ENCODE data around the gene BGN.

Gene BGN

GRCh38 chrX:153485396-153486080 lies 9.2 kb upstream of the BGN start:
- DNase-seq, result no peak

DNA sequence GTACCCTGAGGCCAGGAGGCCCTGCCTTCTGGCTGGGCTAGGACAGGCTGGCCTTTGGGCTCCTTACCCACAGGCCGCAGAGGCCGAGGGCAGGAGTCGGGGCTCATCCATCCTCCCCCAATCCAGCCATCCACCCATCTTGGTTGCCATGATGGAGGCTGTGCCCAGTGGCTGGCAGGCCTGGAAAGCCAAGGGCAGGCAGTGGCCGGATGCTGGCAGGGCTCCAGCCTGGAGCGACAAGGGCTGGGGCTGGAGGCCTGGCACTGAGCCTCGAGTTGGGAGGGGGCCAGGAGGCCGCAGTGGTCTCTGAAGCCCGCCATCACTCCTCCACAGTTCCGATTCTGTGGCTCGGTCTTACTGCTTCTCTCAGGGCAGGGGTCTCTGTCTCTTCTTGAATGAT lies 8.6 kb upstream of the BGN start:
- DNase-seq, result no peak

DNA sequence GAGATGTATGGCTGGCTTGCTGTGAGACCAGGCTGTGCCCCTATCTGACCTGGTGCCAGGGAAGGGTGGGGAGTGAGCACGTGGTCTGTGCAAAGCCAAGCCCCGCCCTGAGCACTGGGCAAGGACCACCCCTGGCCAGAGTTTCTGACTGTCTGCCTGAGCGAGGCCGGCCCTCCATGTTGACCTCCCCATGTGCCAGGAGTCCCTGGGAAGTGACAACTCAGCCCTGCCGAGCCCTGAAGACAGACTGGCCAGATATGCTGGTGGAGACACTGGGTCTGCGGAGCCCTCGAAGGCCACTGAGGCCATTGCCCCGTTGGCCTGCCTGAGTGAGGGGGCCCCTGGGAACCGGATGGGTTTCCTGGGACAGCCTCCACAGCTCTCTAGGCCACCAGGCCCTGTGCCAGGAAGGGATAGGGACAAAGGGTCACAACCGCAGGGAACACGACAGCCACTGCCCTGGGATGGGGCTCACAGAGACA lies 7.1 kb upstream of the BGN start:
- no peak for DNase-seq

GRCh38 chrX:153488231-153488914 lies 6.4 kb upstream of the BGN start:
- DNase-seq, result no peak

GRCh38 chrX:153490217-153490930 lies 4.4 kb upstream of the BGN start:
- no peak for DNase-seq

GRCh38 chrX:153491351-153491914 lies 3.3 kb upstream of the BGN start:
- DNase-seq, result no peak

DNA sequence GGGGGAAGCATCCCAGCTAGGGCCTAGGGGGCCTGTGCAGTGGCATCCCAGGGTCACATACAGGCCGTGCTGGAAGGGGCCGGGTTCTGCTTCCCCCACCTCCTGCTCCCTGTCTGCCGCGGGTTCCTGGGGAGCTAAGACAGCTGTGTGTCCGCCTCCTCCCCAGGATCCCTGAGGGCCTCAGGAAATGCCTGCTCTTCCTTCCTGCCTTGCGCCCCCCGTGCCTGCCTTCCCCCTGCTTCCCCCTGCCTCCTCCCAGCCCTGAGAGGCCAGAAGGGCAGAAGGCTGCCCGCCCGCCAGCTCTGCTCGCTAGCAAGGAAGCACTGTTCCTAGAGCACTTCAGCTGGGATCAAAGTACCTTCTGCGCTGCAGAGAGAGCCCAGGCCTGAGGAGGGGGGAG lies 2.9 kb upstream of the BGN start:
- no peak for DNase-seq

DNA sequence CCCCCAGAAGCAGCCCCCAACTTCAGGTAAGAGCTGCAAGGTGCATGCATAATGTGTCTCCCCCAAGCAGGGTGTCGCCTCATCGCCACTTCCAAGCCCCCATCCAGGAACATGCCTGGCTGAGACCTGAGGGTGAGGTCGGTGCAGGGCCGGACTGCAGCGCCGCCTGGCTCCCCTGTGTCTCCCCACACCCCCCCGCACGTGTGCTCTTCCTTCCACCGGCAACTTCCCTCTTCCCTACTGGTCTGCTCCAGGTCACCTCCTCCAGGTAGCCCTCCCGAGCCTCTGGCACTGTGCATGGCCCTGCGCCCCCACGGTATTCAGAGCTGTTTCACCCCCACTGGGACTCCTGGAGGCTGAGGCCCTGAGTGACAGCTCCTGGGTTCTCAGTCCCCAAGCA lies 2.2 kb upstream of the BGN start:
- DNase-seq, result no peak

GRCh38 chrX:153493085-153493484 lies 1.7 kb upstream of the BGN start:
- DNase-seq, result no peak

- DNase-seq, result no peak
These were observed 719 bp upstream of the BGN start for GRCh38 chrX:153494061-153494460.

DNA sequence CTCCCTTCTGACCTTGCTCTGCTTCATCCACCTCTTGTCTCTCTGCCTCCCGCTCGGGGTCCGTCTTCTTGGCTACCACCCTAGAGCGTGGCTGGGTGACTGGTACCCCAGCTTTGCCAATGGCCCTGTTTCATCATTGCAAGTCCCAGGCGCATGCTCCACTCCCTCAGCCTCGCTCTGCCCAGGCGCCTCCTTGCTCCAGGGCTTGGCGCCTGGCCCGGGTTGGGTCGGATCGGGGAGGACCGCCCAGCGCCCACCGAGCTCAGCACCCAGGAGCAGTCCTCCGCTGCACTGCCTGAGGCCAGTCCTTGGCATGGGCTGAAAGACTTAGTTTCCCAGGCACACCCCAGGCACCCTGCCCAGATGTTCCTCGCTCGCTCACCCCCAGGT lies 577 bp downstream of the BGN start:
- DNase-seq, result no peak

DNA sequence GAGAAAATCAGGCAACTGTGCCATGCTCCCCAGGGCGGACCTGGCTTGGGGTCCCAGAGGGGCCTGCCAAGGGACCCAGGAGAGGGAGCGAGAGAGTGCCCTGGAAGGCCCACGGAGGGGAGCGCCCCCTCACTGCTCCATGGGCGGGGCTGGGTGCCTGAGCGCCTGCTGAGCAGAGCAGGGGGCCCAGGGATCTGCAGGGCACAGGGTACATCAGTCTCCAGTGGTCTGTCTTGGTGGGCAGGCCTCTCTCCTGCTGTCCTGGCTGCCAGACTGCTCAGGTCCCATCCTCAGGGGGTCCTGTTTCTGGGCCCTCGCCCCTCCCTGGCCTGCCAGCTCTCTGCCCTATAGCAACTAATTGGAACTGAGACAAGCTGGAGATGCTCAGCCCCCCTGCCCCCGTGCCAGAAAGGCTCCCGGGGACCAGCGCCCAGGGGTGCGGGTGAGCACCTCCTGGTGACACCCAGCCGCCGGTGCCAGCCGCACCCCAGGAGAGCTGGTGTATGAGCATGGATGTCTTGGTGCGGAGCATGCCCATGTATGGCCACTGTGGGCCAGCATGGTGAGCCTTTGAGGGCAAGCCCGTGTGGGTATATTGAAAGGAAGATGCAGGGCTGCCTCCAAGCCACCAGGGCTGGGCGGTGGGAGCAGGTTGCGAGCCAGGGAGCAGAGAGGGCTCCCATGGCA lies 1.3 kb downstream of the BGN start:
- DNase-seq, result no peak

GRCh38 chrX:153496590-153496959 lies 1.8 kb downstream of the BGN start:
- DNase-seq, result no peak

- no peak for DNase-seq
These were observed 3.7 kb downstream of the BGN start for GRCh38 chrX:153498453-153498852.

GRCh38 chrX:153499341-153499740 lies 4.6 kb downstream of the BGN start:
- DNase-seq, result no peak

DNA sequence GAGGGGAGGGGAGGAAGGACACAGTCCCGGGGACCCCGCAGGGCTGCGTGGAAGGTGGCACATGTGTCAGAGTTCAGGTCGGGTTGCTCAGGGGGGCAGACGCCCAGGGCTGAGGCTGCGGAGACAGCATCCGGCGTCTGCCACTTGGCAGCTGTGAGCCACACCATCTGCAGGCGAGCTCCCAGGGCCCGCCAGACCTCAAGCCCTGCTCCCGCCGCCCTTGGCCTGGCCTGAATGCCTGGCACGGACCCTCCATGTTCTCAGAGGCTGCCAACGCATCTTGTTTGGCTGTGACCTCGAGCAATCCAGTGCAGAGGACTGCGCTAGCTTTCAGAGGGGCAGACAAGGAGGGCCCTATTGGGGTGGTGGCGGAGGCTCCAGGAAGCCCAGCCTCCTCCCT lies 5.1 kb downstream of the BGN start:
- no peak for DNase-seq

DNA sequence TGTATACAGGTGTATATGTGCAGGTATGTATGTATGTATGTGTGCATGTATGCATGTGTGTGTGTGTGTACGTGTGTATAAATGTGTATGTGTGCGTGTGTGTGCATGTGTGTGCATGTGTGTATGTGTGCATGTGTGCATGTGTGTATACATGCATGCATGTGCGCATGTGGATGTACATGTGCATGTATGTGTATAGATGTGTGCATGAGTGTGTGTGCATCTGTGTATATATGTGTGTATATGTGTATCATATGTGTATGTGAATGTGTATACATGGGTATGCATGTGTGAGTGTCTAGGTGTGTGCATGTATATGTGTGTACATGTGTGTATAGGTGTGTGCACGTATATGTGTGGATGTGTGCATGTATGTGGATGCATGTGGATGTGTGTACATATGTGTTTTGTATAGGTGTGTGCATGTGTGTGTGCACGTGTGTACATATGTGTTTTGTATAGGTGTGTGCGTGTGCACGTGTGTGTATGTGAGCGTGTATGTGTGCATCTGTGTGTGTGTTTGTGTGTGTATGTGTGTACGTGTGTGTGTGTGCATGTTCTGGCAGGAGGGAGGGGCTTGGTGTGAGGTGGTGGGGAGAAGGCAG lies 6.0 kb downstream of the BGN start:
- DNase-seq, result no peak

GRCh38 chrX:153501530-153501929 lies 6.8 kb downstream of the BGN start:
- DNase-seq, result no peak

- no peak for DNase-seq
These were observed 7.4 kb downstream of the BGN start for GRCh38 chrX:153502131-153502530.

- DNase-seq, result no peak
These were observed 8.0 kb downstream of the BGN start for GRCh38 chrX:153502796-153503195.

DNA sequence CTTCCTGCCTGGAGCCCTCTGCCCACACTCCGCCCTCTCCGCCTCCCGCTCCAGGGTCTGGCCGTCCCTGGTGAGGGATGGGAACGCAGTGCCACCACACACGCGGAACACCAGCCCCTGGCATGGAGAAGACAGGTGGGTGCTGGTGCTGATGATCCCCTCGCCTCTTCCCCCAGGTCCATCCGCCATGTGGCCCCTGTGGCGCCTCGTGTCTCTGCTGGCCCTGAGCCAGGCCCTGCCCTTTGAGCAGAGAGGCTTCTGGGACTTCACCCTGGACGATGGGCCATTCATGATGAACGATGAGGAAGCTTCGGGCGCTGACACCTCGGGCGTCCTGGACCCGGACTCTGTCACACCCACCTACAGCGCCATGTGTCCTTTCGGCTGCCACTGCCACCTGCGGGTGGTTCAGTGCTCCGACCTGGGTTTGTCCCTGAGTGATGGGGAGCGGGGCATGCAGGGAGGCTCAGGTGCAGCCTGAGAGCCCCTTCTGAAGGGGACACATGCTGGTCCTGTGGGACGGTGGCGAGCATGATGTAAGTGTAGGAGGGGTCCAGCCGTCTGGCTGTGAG lies 9.8 kb downstream of the BGN start:
- DNase-seq, result no peak

DNA sequence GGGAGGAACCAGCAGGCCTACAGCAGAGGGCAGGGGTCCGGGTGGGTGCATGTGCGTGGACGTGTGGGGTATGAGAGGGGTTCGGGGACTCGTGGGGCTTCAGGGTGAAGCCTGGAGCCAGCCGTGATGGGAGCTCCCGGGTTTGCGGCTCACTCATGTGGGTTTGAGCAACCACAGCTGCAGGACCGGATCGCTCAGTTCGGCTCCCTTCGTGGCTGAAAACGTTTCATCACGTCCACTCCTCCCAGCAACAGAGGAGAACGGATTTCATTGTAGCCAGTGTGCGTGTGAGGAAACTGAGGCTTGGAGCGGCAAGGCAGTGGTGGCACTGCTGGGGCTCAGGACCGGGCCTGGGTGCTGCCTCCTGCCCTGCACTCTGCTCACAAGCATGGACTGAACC lies 10.6 kb downstream of the BGN start:
- no peak for DNase-seq
